IMR-90 (cell line): ENCODE data around the gene CYREN. TPM values are rescaled to one million over a fixed set of nuclear protein-coding genes. Genes with fewer than 3 reads are reported as not detected.
A peak's percentile ranks its signal among the peaks of the same experiment; 100 is the strongest.

ENCODE experiments used
- ATAC-seq: fragments of 200-7000 bp; cut with Tn5 transposase; 2 replicates; pipeline ENCODE4 v1.9.1; 2020; ENCODE audit warnings: low read depth, mild to moderate bottlenecking, moderate library complexity
- BruUV-seq: library from RNA; stranded (reverse); fragments of 400-500 nt; replicated peaks from 2 replicates; lab custom pipeline; 2021; lab: Mats Ljungman, UMichigan
- CTCF ChIA-PET: fragments of 300-600 bp; formaldehyde crosslinking; extraction: SDS; loops from one replicate; lab custom pipeline; 2021; ENCODE audit warnings: antibody characterized with exemption; lab: Yijun Ruan, JAX
- POLR2A ChIA-PET: fragments of 300-600 bp; sonication (Branson Sonifier 250); formaldehyde crosslinking; loops from one replicate; lab custom pipeline; 2022; ENCODE audit warnings: antibody characterized with exemption; ENCODE audit not compliant: unreplicated experiment; lab: Charles Lee
- DNase-seq: peaks from one replicate; pipeline ENCODE4 v3.0.0; 2013
- H2AFZ ChIP-seq: replicated peaks from 2 replicates; pipeline ENCODE3; 2013; ENCODE audit warnings: low read length, mild to moderate bottlenecking; ENCODE audit not compliant: poor library complexity
- H2AK5ac ChIP-seq: 2 replicates; pipeline ENCODE4 v1.6.1; 2013; ENCODE audit warnings: low read depth, low read length, inconsistent platforms
- H2AK9ac ChIP-seq: replicated peaks from 2 replicates; pipeline ENCODE3; 2013; ENCODE audit warnings: mild to moderate bottlenecking, low read depth, low read length, moderate library complexity; ENCODE audit not compliant: poor library complexity
- H2BK120ac ChIP-seq: 2 replicates; pipeline ENCODE4 v1.6.1; 2013; ENCODE audit warnings: low read depth, low read length, inconsistent platforms
- H2BK15ac ChIP-seq: 3 replicates; pipeline ENCODE4 v1.6.1; 2013; ENCODE audit warnings: low read depth, low read length, inconsistent platforms
- H2BK20ac ChIP-seq: 2 replicates; pipeline ENCODE4 v1.6.1; 2013; ENCODE audit warnings: low read depth, mild to moderate bottlenecking, inconsistent platforms, low read length, moderate library complexity
- H2BK5ac ChIP-seq: 2 replicates; pipeline ENCODE4 v1.6.1; 2013; ENCODE audit warnings: mild to moderate bottlenecking, low read depth, low read length, inconsistent platforms; ENCODE audit not compliant: poor library complexity, severe bottlenecking
- H3K14ac ChIP-seq: replicated peaks from 2 replicates; pipeline ENCODE4 v1.6.1; 2013; ENCODE audit warnings: low read depth, low read length, inconsistent platforms
- H3K18ac ChIP-seq: 2 replicates; pipeline ENCODE4 v1.6.1; 2013; ENCODE audit warnings: low read depth, low read length, control low read depth
- H3K23ac ChIP-seq: 2 replicates; pipeline ENCODE4 v1.6.1; 2013; ENCODE audit warnings: low read depth, low read length, inconsistent platforms
- H3K27ac ChIP-seq: 2 replicates; pipeline ENCODE4 v1.5.1; 2013; ENCODE audit warnings: mild to moderate bottlenecking, control low read depth, low read length; ENCODE audit not compliant: insufficient read depth
- H3K27me3 ChIP-seq: 2 replicates; pipeline ENCODE4 v1.6.1; 2013; ENCODE audit warnings: low read length; ENCODE audit not compliant: control insufficient read depth, insufficient read depth
- H3K36me3 ChIP-seq: 2 replicates; pipeline ENCODE4 v1.6.1; 2013; ENCODE audit warnings: low read length, mixed read lengths; ENCODE audit not compliant: control insufficient read depth, insufficient read depth
- H3K4ac ChIP-seq: 2 replicates; pipeline ENCODE4 v1.6.1; 2013; ENCODE audit warnings: low read depth, low read length, inconsistent platforms
- H3K4me1 ChIP-seq: 2 replicates; pipeline ENCODE4 v1.6.1; 2013; ENCODE audit warnings: low read length, mixed read lengths; ENCODE audit not compliant: control insufficient read depth, insufficient read depth
- H3K4me2 ChIP-seq: 2 replicates; pipeline ENCODE4 v1.6.1; 2013; ENCODE audit warnings: low read depth, mild to moderate bottlenecking, control low read depth, low read length, moderate library complexity
- H3K4me3 ChIP-seq: 2 replicates; pipeline ENCODE4 v1.5.1; 2013; ENCODE audit warnings: low read depth, mild to moderate bottlenecking, control low read depth, low read length, moderate library complexity; ENCODE audit not compliant: insufficient read depth
- H3K56ac ChIP-seq: 2 replicates; pipeline ENCODE4 v1.6.1; 2013; ENCODE audit warnings: low read length, inconsistent platforms; ENCODE audit not compliant: insufficient read depth; ENCODE audit errors: extremely low read depth
- H3K79me1 ChIP-seq, 2 experiments: 2 replicates each; pipeline ENCODE4 v1.6.1; 2013; ENCODE audit warnings: low read length in 2 of 2, inconsistent platforms in 1 of 2, low read depth in 1 of 2
- H3K9ac ChIP-seq: 2 replicates; pipeline ENCODE4 v1.6.1; 2013; ENCODE audit warnings: low read depth, low read length, control low read depth
- H3K9me1 ChIP-seq: 2 replicates; pipeline ENCODE4 v1.6.1; 2013; ENCODE audit warnings: low read length, inconsistent platforms; ENCODE audit not compliant: insufficient read depth
- H3K9me3 ChIP-seq: 2 replicates; pipeline ENCODE4 v1.6.1; 2013; ENCODE audit warnings: low read length; ENCODE audit not compliant: control insufficient read depth, insufficient read depth
- H4K20me1 ChIP-seq: 2 replicates; pipeline ENCODE4 v1.6.1; 2013; ENCODE audit warnings: low read length, inconsistent platforms; ENCODE audit not compliant: insufficient read depth
- H4K5ac ChIP-seq: 2 replicates; pipeline ENCODE4 v1.6.1; 2013; ENCODE audit warnings: mild to moderate bottlenecking, low read depth, low read length, control low read depth
- H4K8ac ChIP-seq, 2 experiments: 2 replicates each; pipeline ENCODE4 v1.6.1; 2013; ENCODE audit warnings: low read depth in 2 of 2, low read length in 2 of 2, control low read depth in 1 of 2, inconsistent platforms in 1 of 2
- H4K91ac ChIP-seq: 2 replicates; pipeline ENCODE4 v1.6.1; 2013; ENCODE audit warnings: low read depth, low read length, inconsistent platforms; ENCODE audit not compliant: insufficient read depth
- CEBPB ChIP-seq: IDR thresholded peaks from 2 replicates; pipeline ENCODE4 v1.6.1; 2012; ENCODE audit warnings: low read depth, low read length, improper control_type of control experiment
- CHD1 ChIP-seq: IDR thresholded peaks from 2 replicates; pipeline ENCODE4 v1.6.1; 2012; ENCODE audit warnings: low read depth, low read length, improper control_type of control experiment
- CTCF ChIP-seq: conservative IDR thresholded peaks from 2 replicates; pipeline ENCODE4 v1.5.1; 2012; ENCODE audit warnings: mild to moderate bottlenecking, low read depth, low read length, improper control_type of control experiment
- ELK1 ChIP-seq: fragments of 150-350 bp; IDR thresholded peaks from 2 replicates; pipeline ENCODE4 v1.6.1; 2016; ENCODE audit warnings: low read depth, mild to moderate bottlenecking, low read length, moderate library complexity, borderline replicate concordance
- FOS ChIP-seq: fragments of 150-350 bp; IDR thresholded peaks from 2 replicates; pipeline ENCODE4 v1.6.1; 2016; ENCODE audit warnings: low read depth, low read length
- MAFK ChIP-seq: IDR thresholded peaks from 2 replicates; pipeline ENCODE4 v1.6.1; 2012; ENCODE audit warnings: low read depth, low read length, improper control_type of control experiment
- MXI1 ChIP-seq: IDR thresholded peaks from 2 replicates; pipeline ENCODE4 v1.6.1; 2012; ENCODE audit warnings: low read depth, mild to moderate bottlenecking, low read length, moderate library complexity, borderline replicate concordance
- NFE2L2 ChIP-seq: fragments of 150-350 bp; IDR thresholded peaks from 2 replicates; pipeline ENCODE4 v1.6.1; 2016; ENCODE audit warnings: low read depth, mild to moderate bottlenecking, low read length
- RCOR1 ChIP-seq: IDR thresholded peaks from 2 replicates; pipeline ENCODE4 v1.6.1; 2012; ENCODE audit warnings: mild to moderate bottlenecking, low read length, improper control_type of control experiment; ENCODE audit not compliant: insufficient replicate concordance
- RFX5 ChIP-seq: IDR thresholded peaks from 2 replicates; pipeline ENCODE4 v1.8.0; 2012; ENCODE audit warnings: low read depth, mild to moderate bottlenecking, low read length, moderate library complexity
- SMC3 ChIP-seq: fragments of 150-350 bp; IDR thresholded peaks from 2 replicates; pipeline ENCODE4 v1.6.1; 2016; ENCODE audit warnings: low read depth, mild to moderate bottlenecking, antibody characterized with exemption, low read length, moderate library complexity
- USF2 ChIP-seq: fragments of 150-350 bp; IDR thresholded peaks from 2 replicates; pipeline ENCODE4 v1.6.1; 2017; ENCODE audit warnings: mild to moderate bottlenecking, antibody characterized with exemption, low read length, low read depth
- WGBS, 2 experiments: methylation state at CpG; one replicate each; pipeline versions ENCODE4 v1.1.5 to v1.1.7; 2013; ENCODE audit warnings: missing lambda C conversion rate in 2 of 2; ENCODE audit not compliant: insufficient read length in 1 of 2; ENCODE audit errors: extremely low coverage in 2 of 2; 5-methylcytosine and 5-hydroxymethylcytosine counted together
- dilution Hi-C: fragments of 300-500 bp; cut with HindIII; formaldehyde crosslinking; loops from one replicate; pipeline ENCODE4 v1.14.3; 2018; ENCODE audit warnings: low sequenced_read_pairs; ENCODE audit not compliant: unreplicated experiment
- in situ Hi-C: fragments of 300-500 bp; cut with MboI; formaldehyde crosslinking; loops from 3 replicates; pipeline ENCODE4 v1.14.3; 2019; ENCODE audit warnings: low sequenced_read_pairs, inconsistent platforms, mixed read lengths
- intact Hi-C: fragments of 100-400 bp; cut with micrococcal nuclease; formaldehyde crosslinking; loops from 2 replicates; pipeline ENCODE4 v1.10.0; 2022
- polyA plus RNA-seq, 3 experiments: library from polyadenylated mRNA; depleted of rRNA; stranded (reverse); fragments of >200 nt; gene quantifications; 2 replicates each; pipeline ENCODE4 v1.2.3, GENCODE V29; 2012; ENCODE audit warnings: low replicate concordance in 1 of 3
- total RNA-seq: library from RNA; depleted of rRNA; stranded (reverse); fragments of >200 nt; gene quantifications from 2 replicates; pipeline ENCODE4 v1.2.3, GENCODE V29; 2012

The CYREN gene
- total and polyA plus RNA-seq, 2 of the 4 experiments (the other 2 are of a cell fraction): 26.5 to 29.2 TPM

- H4K91ac ChIP-seq: peak overlapping the region; percentile 55
- H2AFZ ChIP-seq: no peak overlapping the region
- H2BK120ac ChIP-seq: peak overlapping the region; percentile 82
- peak overlapping the region; percentile 74 for H3K4ac ChIP-seq
- peak overlapping the region in 1 of 2 experiments; percentile 62; a peak in 3 of 4 replicates for H4K8ac ChIP-seq
- H3K27me3 ChIP-seq: no peaks in the 10 kb centered on the region
- DNase-seq (peak; percentile 67), ATAC-seq (peak; percentile 80)
- H3K9ac ChIP-seq: no peak overlapping the region
- H3K14ac ChIP-seq: peak overlapping the region; percentile 58; the same call in 1 of the 2 replicates
- no CpG with 5 or more reads among the region's 5 CpGs for WGBS, 2 experiments
- peaks cover 4% of the 10 kb centered on the region for H3K9me1 ChIP-seq
- peak overlapping the region; percentile 51 for H3K4me2 ChIP-seq
- dilution Hi-C loops (no loop called here), intact Hi-C loops (no loop called here), in situ Hi-C loops (loop anchor here (10.0 kb wide), 2 partner anchors 175 to 475 kb away; partner anchors contain the start of gene AGBL3)
- peak overlapping the region; percentile 59; the same call in 1 of the 2 replicates for H2AK5ac ChIP-seq
- peaks cover 11% of the 10 kb centered on the region; the same call in 1 of the 2 replicates for H3K36me3 ChIP-seq
- H2AK9ac ChIP-seq: no peak overlapping the region
- H3K9me3 ChIP-seq: peaks cover 5% of the 10 kb centered on the region; the same call in 1 of the 2 replicates
- H3K4me3 ChIP-seq: no peak overlapping the region
- peak overlapping the region; percentile 35; the same call in 1 of the 3 replicates for H2BK15ac ChIP-seq
- no peaks in the 10 kb centered on the region for H4K20me1 ChIP-seq
- H4K5ac ChIP-seq: peak overlapping the region; percentile 33
- ChIA-PET CTCF (interaction anchor here (0.7 to 1.1 kb wide), 4 partner anchors 11 to 174 kb away, joined by 3 read pairs; partner anchors contain the start of genes AGBL3 and TMEM140), POLR2A (interaction anchor here (0.7 kb wide), 1 partner anchor 846 kb away, joined by 3 read pairs; no protein-coding TSS in a partner anchor)
- BruUV-seq: no TSS peak
- peaks cover 16% of the 10 kb centered on the region for H3K4me1 ChIP-seq
- peak overlapping the region; percentile 90; the same call in 1 of the 2 replicates for H3K27ac ChIP-seq
- peak overlapping the region; percentile 87 for H3K18ac ChIP-seq
- peaks cover 0 to 28% of the 10 kb centered on the region in 2 experiments; a peak in 2 of 4 replicates for H3K79me1 ChIP-seq
- peak overlapping the region; percentile 61 for H2BK20ac ChIP-seq
- H3K56ac ChIP-seq: no peak overlapping the region
- peak overlapping the region; percentile 52 for H2BK5ac ChIP-seq
- H3K23ac ChIP-seq: peak overlapping the region; percentile 19
- peak; percentile 65 for TF ChIP-seq FOS
- TF ChIP-seq RCOR1: no peak
- TF ChIP-seq MXI1: no peak
- TF ChIP-seq SMC3: no peak
- peak; percentile 91 for TF ChIP-seq NFE2L2
- TF ChIP-seq RFX5: no peak
- TF ChIP-seq CEBPB: no peak
- peak; percentile 45 for TF ChIP-seq MAFK
- no peak for TF ChIP-seq ELK1
- no peak for TF ChIP-seq CHD1
- no peak for TF ChIP-seq CTCF
- no peak for TF ChIP-seq USF2
Measured at GRCh38 chr7:135160098-135160857, 10.2 kb downstream of the CYREN start.
